Lower leg skin (tissue), 4 donors: ENCODE measurements around the gene ADAM22. TPM values are rescaled to one million over a fixed set of nuclear protein-coding genes. Genes with fewer than 3 reads are reported as not detected.
"Not testable (repeated sequence)": the region's sequence is repeated elsewhere in the genome, so short reads cannot be mapped to it uniquely, and the experiment has no call there.

Source experiments
- DNase-seq, 2 donors: peaks; one replicate each; pipeline ENCODE4 v3.0.0-alpha.2; 2019; ENCODE audit warnings: low spot score in 2 of 2
- H3K4me3 ChIP-seq: fragments of 200-600 bp; sonication (generic); 2 replicates; pipeline ENCODE4 v1.5.1; 2017; ENCODE audit warnings: mild to moderate bottlenecking, low read depth; ENCODE audit not compliant: poor library complexity, severe bottlenecking
- POLR2A ChIP-seq, 2 donors: fragments of 450-650 bp; IDR thresholded peaks; one replicate each; pipeline ENCODE4 v1.6.1; 2016 to 2017; ENCODE audit warnings: antibody characterized with exemption in 2 of 2, mild to moderate bottlenecking in 1 of 2, moderate library complexity in 1 of 2
- WGBS, 2 donors: methylation state at CpG; one replicate each; pipeline ENCODE4 v1.1.5; 2018; 5-methylcytosine and 5-hydroxymethylcytosine counted together
- intact Hi-C: fragments of 100-400 bp; cut with DNase I; formaldehyde crosslinking; loops from one replicate; pipeline ENCODE4 v1.15.0; 2023; ENCODE audit warnings: low total_unique reads
- total RNA-seq, 4 donors: library from RNA; depleted of rRNA; stranded (reverse); fragments of >200 nt; gene quantifications; one replicate each; pipeline ENCODE4 v1.1.0, GENCODE V29; 2016
- TF ChIP-seq, protein P1 (sequence below), 3 donors: fragments of 450-650 bp; IDR thresholded peaks; one replicate each; pipeline ENCODE4 v1.5.1; 2016; ENCODE audit warnings: antibody characterized with exemption in 3 of 3, mild to moderate bottlenecking in 3 of 3, moderate library complexity in 2 of 3

ADAM22 gene
- total RNA-seq, 4 donors from 2014 or later = 0.30 to 2.1 (median 1.0) TPM

- WGBS, 2 donors = 92 to 93% methylated on average over 4 of the region's 4 CpGs
- DNase-seq = no peak
- TF ChIP-seq, protein P1, sequence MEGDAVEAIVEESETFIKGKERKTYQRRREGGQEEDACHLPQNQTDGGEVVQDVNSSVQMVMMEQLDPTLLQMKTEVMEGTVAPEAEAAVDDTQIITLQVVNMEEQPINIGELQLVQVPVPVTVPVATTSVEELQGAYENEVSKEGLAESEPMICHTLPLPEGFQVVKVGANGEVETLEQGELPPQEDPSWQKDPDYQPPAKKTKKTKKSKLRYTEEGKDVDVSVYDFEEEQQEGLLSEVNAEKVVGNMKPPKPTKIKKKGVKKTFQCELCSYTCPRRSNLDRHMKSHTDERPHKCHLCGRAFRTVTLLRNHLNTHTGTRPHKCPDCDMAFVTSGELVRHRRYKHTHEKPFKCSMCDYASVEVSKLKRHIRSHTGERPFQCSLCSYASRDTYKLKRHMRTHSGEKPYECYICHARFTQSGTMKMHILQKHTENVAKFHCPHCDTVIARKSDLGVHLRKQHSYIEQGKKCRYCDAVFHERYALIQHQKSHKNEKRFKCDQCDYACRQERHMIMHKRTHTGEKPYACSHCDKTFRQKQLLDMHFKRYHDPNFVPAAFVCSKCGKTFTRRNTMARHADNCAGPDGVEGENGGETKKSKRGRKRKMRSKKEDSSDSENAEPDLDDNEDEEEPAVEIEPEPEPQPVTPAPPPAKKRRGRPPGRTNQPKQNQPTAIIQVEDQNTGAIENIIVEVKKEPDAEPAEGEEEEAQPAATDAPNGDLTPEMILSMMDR (IDR thresholded peaks at IDR 0.05) = no peak
- TF ChIP-seq POLR2A (IDR thresholded peaks at IDR 0.05) = no peak
- H3K4me3 ChIP-seq = no peak overlapping the region
- intact Hi-C loops = loop anchor here (5.0 kb wide), 1 partner anchor 65 kb away; no protein-coding TSS in a partner anchor
These were observed 21.9 kb upstream of the ADAM22 start for GRCh38 chr7:87912121-87912520.

DNA sequence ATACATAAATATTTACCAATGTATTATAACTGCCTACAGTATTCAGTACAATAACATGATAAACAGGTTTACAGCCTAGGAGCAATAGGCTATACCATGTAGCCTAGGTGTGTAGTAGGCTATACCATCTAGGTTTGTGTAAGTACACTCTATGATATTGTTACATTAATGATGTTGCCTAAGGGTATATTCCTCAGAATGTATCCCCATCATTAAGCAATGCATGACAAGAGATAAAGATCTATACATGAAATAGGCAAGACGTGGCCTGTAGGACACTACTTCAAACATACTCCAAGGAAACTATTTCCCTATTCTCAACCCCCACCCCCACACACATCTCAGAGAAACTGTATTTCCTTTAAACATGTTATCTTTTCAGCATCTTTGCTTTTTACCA lies 15.3 kb upstream of the ADAM22 start:
- DNase-seq = no peak
- TF ChIP-seq POLR2A (IDR thresholded peaks at IDR 0.05) = no peak
- TF ChIP-seq, protein P1 (IDR thresholded peaks at IDR 0.05) = no peak
- no peak overlapping the region for H3K4me3 ChIP-seq
- 55 to 73% methylated on average over 1 of the region's 1 CpG for WGBS, 2 donors
- intact Hi-C loops = no loop called here

GRCh38 chr7:87919875-87920274 lies 14.2 kb upstream of the ADAM22 start:
- no peak overlapping the region for H3K4me3 ChIP-seq
- whole genome bisulfite sequencing, 2 donors = 61 to 76% methylated on average over 6 of the region's 6 CpGs
- intact Hi-C loops = no loop called here
- no peak for DNase-seq
- no peak for TF ChIP-seq POLR2A (IDR thresholded peaks at IDR 0.05)
- TF ChIP-seq, protein P1 (IDR thresholded peaks at IDR 0.05) = no peak

DNA sequence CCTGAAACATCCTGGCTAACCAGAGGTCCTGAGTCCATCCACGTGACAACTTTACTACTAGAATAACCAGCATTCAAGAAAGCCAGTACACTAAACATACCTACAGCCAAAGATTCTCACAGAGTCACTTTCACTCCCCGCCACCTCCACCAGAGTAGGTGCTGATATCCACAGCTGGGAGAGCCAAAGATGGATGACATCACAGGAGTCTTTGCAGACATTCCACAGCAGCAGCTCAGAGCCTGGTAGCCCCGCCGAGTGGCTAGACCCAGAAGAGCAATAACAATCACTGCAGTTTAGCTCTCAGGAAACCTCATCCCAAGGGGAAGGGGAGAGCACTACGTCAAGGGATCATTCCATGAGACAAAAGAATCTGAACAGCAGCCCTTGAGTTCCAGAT lies 13.5 kb upstream of the ADAM22 start:
- no peak overlapping the region for H3K4me3 ChIP-seq
- no peak for TF ChIP-seq POLR2A (IDR thresholded peaks at IDR 0.05)
- TF ChIP-seq, protein P1 (IDR thresholded peaks at IDR 0.05) = no peak
- no peak for DNase-seq
- intact Hi-C loops = no loop called here
- WGBS, 2 donors = 82 to 91% methylated on average over 5 of the region's 5 CpGs

DNA sequence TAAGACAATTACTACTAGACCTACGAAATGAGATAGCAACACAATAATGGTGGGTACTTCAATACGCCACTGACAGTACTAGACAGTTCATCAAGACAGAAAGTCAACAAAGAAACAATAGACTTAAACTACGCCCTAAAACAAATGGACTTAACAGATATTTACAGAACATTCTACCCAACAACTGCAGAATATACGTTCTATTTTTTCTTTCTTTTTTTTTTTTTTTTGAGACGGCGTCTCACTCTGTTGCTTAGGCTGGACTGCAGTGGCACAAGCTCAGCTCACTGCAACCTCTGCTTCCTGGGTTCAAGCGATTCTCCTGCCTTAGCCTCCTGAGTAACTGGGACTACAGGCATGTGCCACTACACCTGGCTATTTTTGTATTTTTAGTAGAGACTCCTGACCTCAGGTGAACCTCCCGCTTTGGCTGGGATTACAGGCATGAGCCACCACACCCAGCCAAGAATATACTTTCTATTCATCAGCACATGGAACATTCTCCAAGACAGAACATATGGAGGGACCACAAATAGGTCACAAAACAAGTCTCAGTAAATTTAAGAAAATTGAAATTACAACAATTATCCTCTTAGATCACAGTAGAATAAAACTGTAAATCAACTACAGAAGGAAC lies 11.2 kb upstream of the ADAM22 start:
- DNase-seq, H3K4me3 ChIP-seq, intact Hi-C loops: not testable (repeated sequence)
- WGBS, 2 donors = 87 to 89% methylated on average over 8 of the region's 8 CpGs

GRCh38 chr7:87926581-87927461 lies 7.2 kb upstream of the ADAM22 start:
- 50 to 52% methylated on average over 6 of the region's 6 CpGs for WGBS, 2 donors
- intact Hi-C loops = no loop called here
- TF ChIP-seq, protein P1 (IDR thresholded peaks at IDR 0.05) = no peak
- TF ChIP-seq POLR2A (IDR thresholded peaks at IDR 0.05) = no peak
- no peak overlapping the region for H3K4me3 ChIP-seq
- DNase-seq = no peak
